ENCODE results near the gene NRP2. TPM values are rescaled to one million over a fixed set of nuclear protein-coding genes. Genes with fewer than 3 reads are reported as not detected.

NRP2 gene
- total RNA-seq, 1 experiment from 2014 or later: 1.2 TPM

GRCh38 chr2:205732314-205732713, 50.0 kb downstream of the NRP2 start:
- H3K79me2 ChIP-seq (ENCODE audit: insufficient read depth, low read length): no peaks in the 10 kb centered on the region
- no peaks in the 10 kb centered on the region for H3K9me2 ChIP-seq (ENCODE audit: insufficient read depth)
- ATAC-seq (no peak), DNase-seq (ENCODE audit: low read depth, low spot score) (no peak)
- H3K9ac ChIP-seq (ENCODE audit: low read length): no peak overlapping the region
- no peaks in the 10 kb centered on the region for H3K27me3 ChIP-seq (ENCODE audit: insufficient read depth, low read length)
- H3K9me3 ChIP-seq (ENCODE audit: control insufficient read depth in 1 of 2, insufficient read depth in 1 of 2, low read depth in 1 of 2, low read length in 2 of 2): no peaks in the 10 kb centered on the region
- TF ChIP-seq CTCF (IDR thresholded peaks at IDR 0.05 in 2 of 3, conservative IDR thresholded peaks at IDR 0.05 in 1 of 3; ENCODE audit: borderline replicate concordance in 1 of 3, insufficient read depth in 1 of 3, low read depth in 2 of 3, low read length in 2 of 3) (no peak), ZBTB33 (IDR thresholded peaks at IDR 0.05; ENCODE audit: extremely low read depth, insufficient replicate concordance, low read length) (no peak), MAX (IDR thresholded peaks at IDR 0.05) (no peak), CEBPB (IDR thresholded peaks at IDR 0.05; ENCODE audit: low read depth) (no peak), EZH2phosphoT487 (IDR thresholded peaks at IDR 0.05; ENCODE audit: borderline replicate concordance) (no peak), POLR2AphosphoS5 (IDR thresholded peaks at IDR 0.05; ENCODE audit: low read depth, low read length) (no peak), ELF1 (IDR thresholded peaks at IDR 0.05; ENCODE audit: borderline replicate concordance, low read depth) (no peak), YY1 (IDR thresholded peaks at IDR 0.05; ENCODE audit: extremely low read depth, insufficient replicate concordance, low read depth, low read length) (no peak), ATF3 (IDR thresholded peaks at IDR 0.05) (no peak), SIN3A (IDR thresholded peaks at IDR 0.05; ENCODE audit: low read depth) (no peak), ZFX (IDR thresholded peaks at IDR 0.05) (no peak), FOSL1 (IDR thresholded peaks at IDR 0.05; ENCODE audit: low read depth) (no peak), RAD21 (IDR thresholded peaks at IDR 0.05; ENCODE audit: low read depth) (no peak), EGR1 (IDR thresholded peaks at IDR 0.05; ENCODE audit: low read depth) (no peak), JUND (IDR thresholded peaks at IDR 0.05) (no peak), CBX3 (IDR thresholded peaks at IDR 0.05; ENCODE audit: low read depth) (no peak)
- RAD21 ChIA-PET (ENCODE audit: low non-redundant PET in 1 of 2, low total read pairs in 2 of 2, uncharacterized antibody in 2 of 2, unreplicated experiment in 2 of 2): no interaction called here
- POLR2A ChIA-PET: no interaction called here
- no peak overlapping the region for H3K4me2 ChIP-seq (ENCODE audit: low read length)
- BruUV-seq (replicated peaks): no TSS peak
- H4K20me1 ChIP-seq (ENCODE audit: insufficient read depth): no peaks in the 10 kb centered on the region
- H3K4me3 ChIP-seq (replicated peaks in 1 of 2; ENCODE audit: low read depth in 1 of 2, low read length in 2 of 2): no peak overlapping the region
- H3K4me1 ChIP-seq (ENCODE audit: control insufficient read depth in 1 of 2, insufficient read depth in 2 of 2, low read length in 2 of 2): peaks cover 4 to 7% of the 10 kb centered on the region in 2 experiments; a peak in 2 of 4 replicates
- CTCF ChIA-PET: no interaction called here
- H3K27ac ChIP-seq (ENCODE audit: low read depth, low read length): no peak overlapping the region
- intact Hi-C loops (cut with micrococcal nuclease): no loop called here
- no peaks in the 10 kb centered on the region for H3K36me3 ChIP-seq (ENCODE audit: control insufficient read depth in 1 of 2, insufficient read depth in 2 of 2, low read length in 2 of 2)
- no peak overlapping the region for H2AFZ ChIP-seq (ENCODE audit: low read depth, low read length, poor library complexity, severe bottlenecking)

All from HCT116 (cell line).